Mononuclear cell (primary cell): ENCODE results near the gene CMTM8. TPM values are rescaled to one million over a fixed set of nuclear protein-coding genes. Genes with fewer than 3 reads are reported as not detected.

Experiments
- total RNA-seq: library from RNA; depleted of rRNA; stranded (reverse); fragments of >200 nt; gene quantifications from one replicate; pipeline ENCODE4 v1.2.3, GENCODE V29; 2012

The CMTM8 gene
- total RNA-seq, 1 donor = 2.9 TPM

Other genes with a start within 250 kb of the CMTM8 start
- gene GPD1L, start 132.1 kb upstream of the CMTM8 start, total RNA-seq = 16.8 TPM
- 17.0 TPM for gene CMTM7, start 153.2 kb downstream of the CMTM8 start, total RNA-seq